H1 (cell line): ENCODE data around the gene TYRP1.

ENCODE experiments used
- ASH2L ChIP-seq: fragments of 200-600, 300-600 bp; sonication (generic); IDR thresholded peaks from one replicate; pipeline ENCODE4 v1.7.1; 2017; ENCODE audit warnings: low read length
- BRCA1 ChIP-seq: IDR thresholded peaks from 2 replicates; pipeline ENCODE4 v1.6.1; 2012; ENCODE audit warnings: low read depth, low read length, improper control_type of control experiment
- RAD21 ChIP-seq, 2 experiments: IDR thresholded peaks in 1 of 2; conservative IDR thresholded peaks in 1 of 2; 2 replicates each; pipeline ENCODE4 v1.6.1; 2011; ENCODE audit warnings: low read depth in 2 of 2, low read length in 2 of 2, improper control_type of control experiment in 1 of 2, inconsistent platforms in 1 of 2, mild to moderate bottlenecking in 1 of 2, moderate library complexity in 1 of 2
- USF2 ChIP-seq: IDR thresholded peaks from 2 replicates; pipeline ENCODE4 v1.6.1; 2011; ENCODE audit warnings: low read length, improper control_type of control experiment
- TF ChIP-seq, protein P1 (sequence below), 3 experiments: IDR thresholded peaks; 1 replicate in 2 of 3; 2 replicates in 1 of 3; pipeline versions ENCODE4 v1.5.1 to v1.6.1; 2011; ENCODE audit warnings: low read length in 3 of 3, mild to moderate bottlenecking in 3 of 3, inconsistent platforms in 2 of 3, low read depth in 1 of 3, moderate library complexity in 1 of 3; ENCODE audit not compliant: insufficient read depth in 1 of 3; ENCODE audit errors: control extremely low read depth in 1 of 3

DNA sequence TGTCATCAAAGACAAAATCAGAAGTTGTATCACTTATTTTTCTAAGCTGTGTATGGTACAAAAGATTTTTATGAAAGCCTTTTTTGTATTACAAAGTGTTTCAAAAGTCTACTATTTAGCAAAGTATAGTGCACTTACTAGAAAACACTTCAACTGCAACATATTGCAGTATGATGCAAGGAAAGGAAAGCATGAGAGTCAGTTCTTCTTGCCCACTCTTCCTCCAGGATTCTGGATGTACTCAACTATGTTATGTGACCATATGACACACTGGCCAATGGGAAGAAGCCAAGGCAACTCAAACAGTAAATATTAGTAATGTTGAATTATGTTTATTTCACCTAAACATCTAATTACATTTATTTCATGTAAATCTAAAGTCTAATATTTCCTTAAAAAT is 49.5 kb upstream of the TYRP1 start:
- TF ChIP-seq RAD21 (IDR thresholded peaks at IDR 0.05 in 1 of 2, conservative IDR thresholded peaks at IDR 0.05 in 1 of 2; ENCODE audit: low read depth in 2 of 2, low read length in 2 of 2), result no peak
- no peak for TF ChIP-seq USF2
- TF ChIP-seq BRCA1, result no peak
- TF ChIP-seq, protein P1, sequence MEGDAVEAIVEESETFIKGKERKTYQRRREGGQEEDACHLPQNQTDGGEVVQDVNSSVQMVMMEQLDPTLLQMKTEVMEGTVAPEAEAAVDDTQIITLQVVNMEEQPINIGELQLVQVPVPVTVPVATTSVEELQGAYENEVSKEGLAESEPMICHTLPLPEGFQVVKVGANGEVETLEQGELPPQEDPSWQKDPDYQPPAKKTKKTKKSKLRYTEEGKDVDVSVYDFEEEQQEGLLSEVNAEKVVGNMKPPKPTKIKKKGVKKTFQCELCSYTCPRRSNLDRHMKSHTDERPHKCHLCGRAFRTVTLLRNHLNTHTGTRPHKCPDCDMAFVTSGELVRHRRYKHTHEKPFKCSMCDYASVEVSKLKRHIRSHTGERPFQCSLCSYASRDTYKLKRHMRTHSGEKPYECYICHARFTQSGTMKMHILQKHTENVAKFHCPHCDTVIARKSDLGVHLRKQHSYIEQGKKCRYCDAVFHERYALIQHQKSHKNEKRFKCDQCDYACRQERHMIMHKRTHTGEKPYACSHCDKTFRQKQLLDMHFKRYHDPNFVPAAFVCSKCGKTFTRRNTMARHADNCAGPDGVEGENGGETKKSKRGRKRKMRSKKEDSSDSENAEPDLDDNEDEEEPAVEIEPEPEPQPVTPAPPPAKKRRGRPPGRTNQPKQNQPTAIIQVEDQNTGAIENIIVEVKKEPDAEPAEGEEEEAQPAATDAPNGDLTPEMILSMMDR (IDR thresholded peaks at IDR 0.05; ENCODE audit: control extremely low read depth in 1 of 3, insufficient read depth in 1 of 3, low read depth in 1 of 3, low read length in 3 of 3), result no peak
- no peak for TF ChIP-seq ASH2L
